GM21381 (cell line): ENCODE results near the gene NUBP1.
"Not testable (repeated sequence)": the region's sequence is repeated elsewhere in the genome, so short reads cannot be mapped to it uniquely, and the experiment has no call there.

Experiments used
- ATAC-seq: cut with Tn5 transposase; IDR thresholded peaks from one replicate; pipeline ENCODE4 v1.9.1; 2021; ENCODE audit warnings: mild to moderate bottlenecking, moderate library complexity; ENCODE audit not compliant: unreplicated experiment

Gene NUBP1

GRCh38 chr16:10743610-10744369, at the start of gene NUBP1:
Gene NUBP1 (plus strand): TSS chr16:10743842. CDS start chr16:10743864, 22 bp downstream.
- peak; percentile 84 for ATAC-seq

GRCh38 chr16:10693889-10694288, 49.8 kb upstream of the NUBP1 start:
- ATAC-seq, result no peak

- ATAC-seq, result no peak
Observed at GRCh38 chr16:10694306-10694705, 49.3 kb upstream of the NUBP1 start.

GRCh38 chr16:10694830-10695229, 48.8 kb upstream of the NUBP1 start, which contains the start of gene TEKT5:
Gene TEKT5 (minus strand): TSS chr16:10694930. CDS start chr16:10694873, 57 bp downstream.
- ATAC-seq, result no peak

GRCh38 chr16:10699756-10700155, 43.9 kb upstream of the NUBP1 start:
- ATAC-seq, result no peak

- no peak for ATAC-seq
Observed at GRCh38 chr16:10708969-10709368, 34.7 kb upstream of the NUBP1 start.

- ATAC-seq, result no peak
Observed at GRCh38 chr16:10728003-10728887, 15.4 kb upstream of the NUBP1 start.

GRCh38 chr16:10729104-10730048, 14.3 kb upstream of the NUBP1 start:
- no peak for ATAC-seq

- ATAC-seq, result no peak
Observed at GRCh38 chr16:10731790-10732189, 11.9 kb upstream of the NUBP1 start.

- peak; percentile 35 for ATAC-seq
Observed at GRCh38 chr16:10737068-10737625, 6.5 kb upstream of the NUBP1 start.

GRCh38 chr16:10738231-10739077, 5.2 kb upstream of the NUBP1 start:
- peak; percentile 64 for ATAC-seq

GRCh38 chr16:10740000-10740844, 3.4 kb upstream of the NUBP1 start:
- ATAC-seq, result no peak

- no peak for ATAC-seq
Observed at GRCh38 chr16:10740845-10741208, 2.8 kb upstream of the NUBP1 start.

- not testable (repeated sequence) for ATAC-seq
Observed at GRCh38 chr16:10741249-10741648, 2.4 kb upstream of the NUBP1 start.

- no peak for ATAC-seq
Observed at GRCh38 chr16:10741844-10742243, 1.8 kb upstream of the NUBP1 start.

- ATAC-seq, result no peak
Observed at GRCh38 chr16:10743227-10743609, 424 bp upstream of the NUBP1 start.

- ATAC-seq, result no peak
Observed at GRCh38 chr16:10744370-10745030, 858 bp downstream of the NUBP1 start.

- no peak for ATAC-seq
Observed at GRCh38 chr16:10745841-10746240, 2.2 kb downstream of the NUBP1 start.
